NCI-H748 treated with DMSO at 0.1 percent for 48 hours (cell line): ENCODE measurements around the gene COPZ2.
"Not testable (repeated sequence)": the region's sequence is repeated elsewhere in the genome, so short reads cannot be mapped to it uniquely, and the experiment has no call there.

Experiments used
- DNase-seq: peaks from one replicate; lab custom pipeline; 2025; lab: John Stamatoyannopoulos, UW

COPZ2 gene

GRCh38 chr17:48055531-48056245 is 18.1 kb upstream of the COPZ2 start:
- no peak for DNase-seq

DNA sequence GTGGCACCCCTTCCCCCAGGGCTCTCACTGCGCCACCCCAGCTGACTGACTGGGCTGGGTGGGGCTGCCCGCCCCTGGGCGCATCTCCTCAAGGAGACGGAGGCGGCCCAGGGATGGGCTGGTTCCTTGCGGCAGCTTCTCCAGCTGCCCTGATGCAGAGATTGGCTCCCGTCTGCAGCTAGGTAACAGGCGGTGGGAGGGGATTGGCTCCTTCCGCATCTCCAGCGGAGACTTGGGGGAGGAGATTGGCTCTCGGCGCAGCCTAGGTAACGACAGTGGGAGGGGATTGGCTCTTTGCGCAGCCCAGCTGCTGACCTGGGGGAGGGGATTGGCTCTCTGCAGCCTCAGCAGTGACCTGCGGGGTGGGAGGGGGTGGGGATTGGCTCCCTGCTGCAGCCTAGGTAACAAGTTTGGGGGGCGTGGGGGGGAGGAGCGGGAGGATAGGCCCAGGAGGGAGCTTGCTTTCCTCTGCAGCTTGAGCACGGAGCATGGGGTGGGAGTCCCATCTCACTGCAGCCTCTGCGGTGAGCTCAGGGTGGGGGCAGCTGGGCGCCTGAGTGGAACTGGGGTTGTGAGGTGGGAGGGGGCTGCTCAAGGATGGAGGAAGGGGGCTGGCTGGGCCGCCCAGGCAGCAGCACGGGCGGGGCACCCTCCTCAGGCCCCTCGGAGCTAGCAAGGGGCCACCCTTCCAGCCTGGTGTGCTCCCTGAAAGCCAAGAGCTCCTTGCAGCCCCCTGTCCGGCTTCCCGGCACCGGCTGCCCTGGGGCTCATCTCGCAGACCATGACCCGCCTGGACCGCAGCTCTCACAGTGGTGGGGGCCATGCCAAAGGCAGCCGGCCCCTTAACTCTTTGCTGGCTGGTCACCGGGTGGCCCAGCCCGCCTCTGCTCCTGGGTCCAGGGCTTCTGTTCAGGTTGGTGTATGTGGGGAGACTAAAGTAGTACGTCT is 16.9 kb upstream of the COPZ2 start:
- peak; percentile 58 for DNase-seq

- DNase-seq = no peak
These were observed 16.2 kb upstream of the COPZ2 start for GRCh38 chr17:48053758-48054237.

GRCh38 chr17:48052956-48053757 is 15.6 kb upstream of the COPZ2 start:
- peak; percentile 26 for DNase-seq

DNA sequence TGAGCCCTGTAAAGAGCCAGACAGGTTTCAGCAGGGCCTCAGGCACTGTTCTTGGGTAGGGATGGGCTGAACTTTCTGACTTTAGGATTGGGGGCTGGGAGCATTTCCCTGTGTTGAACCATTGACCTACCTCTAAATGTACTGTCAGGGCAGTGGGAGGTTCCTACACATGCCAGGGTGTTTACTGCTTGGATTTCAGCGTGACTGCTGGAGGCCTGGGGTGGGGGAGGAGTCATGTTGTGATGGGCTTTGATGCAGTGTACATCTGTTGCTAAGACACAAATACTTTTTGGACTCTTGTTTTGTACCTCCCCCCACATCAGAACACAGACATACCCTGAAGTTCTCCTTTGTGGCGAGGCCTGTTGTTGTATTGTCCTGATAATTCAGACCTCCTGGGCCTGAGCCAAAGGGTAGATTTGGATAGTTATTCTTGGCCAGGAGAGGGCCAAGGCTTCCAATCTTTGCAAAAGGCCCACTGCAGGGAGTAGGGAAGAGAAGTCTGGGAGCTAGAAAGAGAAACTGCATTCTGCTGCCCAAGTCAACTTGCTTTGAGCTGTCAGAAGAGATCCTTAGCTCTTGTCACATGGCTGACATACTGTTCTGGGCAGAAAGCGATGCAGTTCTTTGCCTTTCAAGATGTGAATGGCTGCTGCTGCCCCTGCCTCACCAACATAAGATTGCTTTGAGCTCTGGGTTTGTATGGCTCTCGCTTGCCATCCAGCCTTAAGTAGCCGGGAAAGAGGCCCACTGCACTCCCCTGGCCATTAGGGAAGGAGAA is 14.3 kb upstream of the COPZ2 start:
- no peak for DNase-seq

DNA sequence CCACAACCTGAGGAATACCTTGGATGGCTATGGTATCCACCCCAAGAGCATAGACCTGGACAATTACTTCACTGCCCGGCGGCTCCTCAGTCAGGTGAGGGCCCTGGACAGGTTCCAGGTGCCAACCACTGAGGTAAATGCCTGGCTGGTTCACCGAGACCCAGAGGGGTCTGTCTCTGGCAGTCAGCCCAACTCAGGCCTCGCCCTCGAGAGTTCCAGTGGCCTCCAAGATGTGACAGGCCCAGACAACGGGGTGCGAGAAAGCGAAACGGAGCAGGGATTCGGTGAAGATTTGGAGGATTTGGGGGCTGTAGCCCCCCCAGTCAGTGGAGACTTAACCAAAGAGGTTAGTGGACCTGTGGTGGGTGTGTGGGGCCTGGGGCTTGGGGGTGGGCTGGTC is 13.7 kb upstream of the COPZ2 start:
- no peak for DNase-seq

DNA sequence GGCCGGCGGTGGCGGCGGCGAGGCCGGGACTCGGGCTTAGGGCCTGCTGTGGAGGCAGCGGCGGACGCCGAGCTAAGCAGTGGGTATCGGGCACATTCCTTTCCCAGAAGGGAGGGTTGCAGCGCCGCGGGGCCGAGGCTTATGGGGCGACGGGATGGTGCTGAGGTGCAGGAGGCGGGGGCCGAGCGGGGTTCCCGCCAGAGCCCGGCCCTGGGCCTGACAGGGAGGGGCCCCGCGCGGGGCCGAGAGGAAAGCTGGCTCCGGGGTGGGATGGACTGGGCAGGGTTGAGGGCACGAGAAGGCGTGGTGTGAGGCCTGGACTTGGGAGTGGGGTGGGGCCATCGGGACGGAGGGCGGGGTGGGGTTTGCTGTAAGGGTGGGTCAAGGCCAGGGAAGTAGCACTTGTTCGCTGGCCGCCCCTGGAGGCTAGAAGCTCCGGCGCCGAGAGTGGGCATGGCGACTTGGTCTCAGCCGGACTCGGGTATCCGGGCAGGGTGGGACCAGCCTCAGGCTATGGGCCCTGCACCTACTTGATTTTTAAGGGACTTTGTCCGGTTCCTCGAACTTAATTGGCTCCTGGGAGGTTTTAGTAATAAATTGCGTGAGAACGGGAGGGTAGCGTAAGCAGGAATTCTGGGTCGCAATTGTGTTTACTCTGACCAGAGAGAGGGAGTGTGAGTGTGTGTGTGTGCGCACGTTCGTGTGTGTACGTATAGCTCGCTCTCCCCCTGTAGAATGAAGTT is 11.0 kb upstream of the COPZ2 start:
- DNase-seq = peak; percentile 56

GRCh38 chr17:48047741-48048383 is 10.3 kb upstream of the COPZ2 start, which contains the start of gene NFE2L1:
Gene NFE2L1 (plus strand): TSS chr17:48048359. CDS start chr17:48051119, 2,760 bp downstream.
- DNase-seq = peak; percentile 98

DNA sequence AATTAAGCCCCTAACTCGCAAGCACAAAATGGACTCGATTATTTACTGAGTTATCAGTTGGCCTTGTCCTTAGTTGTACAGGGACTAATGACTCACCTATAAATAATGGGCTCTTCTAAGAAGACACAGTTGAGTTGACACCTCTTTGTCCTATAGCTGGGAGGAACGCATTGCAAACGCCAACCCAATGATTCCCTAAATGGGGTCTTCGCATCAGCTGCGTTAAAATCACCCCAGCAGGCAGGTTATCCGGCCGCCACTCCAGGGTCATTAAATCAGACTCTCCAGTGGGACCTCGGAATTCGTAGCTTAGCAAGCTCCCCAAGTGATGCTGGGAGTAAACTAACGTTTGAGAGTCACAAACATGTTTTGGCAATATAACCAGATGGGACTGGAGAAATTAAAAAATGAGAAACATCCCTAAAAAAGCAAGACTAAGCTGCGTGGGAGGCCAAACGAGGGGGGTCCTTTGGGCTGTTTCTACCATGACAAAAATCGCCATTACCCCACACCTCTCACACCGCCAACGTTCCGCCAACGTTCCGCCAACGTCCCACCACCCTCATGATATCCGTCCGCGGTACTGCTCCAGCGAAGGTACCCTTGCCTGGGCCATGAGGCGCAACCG is 9.6 kb upstream of the COPZ2 start:
- no peak for DNase-seq

DNA sequence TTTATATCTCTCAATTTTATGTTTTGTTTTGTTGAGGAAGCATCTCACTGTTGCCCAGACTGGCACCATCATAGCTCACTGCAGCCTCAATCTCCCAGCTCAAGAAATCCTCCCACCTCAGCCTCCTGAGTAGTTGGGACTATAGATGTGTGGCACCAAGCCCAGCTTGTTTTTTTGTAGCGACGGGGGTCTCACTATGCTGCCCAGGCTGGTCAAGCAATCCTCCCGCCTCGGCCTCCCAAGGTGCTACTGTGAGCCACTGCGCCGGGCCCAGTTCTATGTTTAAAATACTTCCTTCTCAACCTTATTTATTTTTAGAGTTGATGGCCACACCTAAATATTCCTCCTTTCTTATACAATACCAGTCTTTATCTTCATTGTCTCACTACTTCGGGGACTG is 8.7 kb upstream of the COPZ2 start:
- DNase-seq = no peak

- no peak for DNase-seq
These were observed 7.9 kb upstream of the COPZ2 start for GRCh38 chr17:48045316-48046001.

DNA sequence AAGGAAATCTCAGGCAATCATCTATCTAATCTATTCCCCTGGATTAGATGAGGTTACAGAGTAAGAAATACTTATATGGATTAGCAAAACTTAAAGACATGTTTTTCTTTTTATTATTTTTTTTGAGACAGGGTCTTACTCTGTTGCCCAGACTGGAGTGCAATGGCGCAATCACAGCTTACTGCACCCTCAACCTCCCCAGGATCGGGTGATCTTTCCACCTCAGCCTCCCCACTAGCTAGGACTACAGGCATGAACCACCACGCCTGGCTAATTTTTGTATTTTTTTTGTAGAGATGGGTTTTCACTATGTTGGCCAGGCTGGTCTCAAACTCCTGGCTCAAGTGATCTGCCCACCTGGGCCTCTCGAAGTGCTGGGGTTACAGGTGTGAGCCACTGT is 7.3 kb upstream of the COPZ2 start:
- DNase-seq = no peak

GRCh38 chr17:48043176-48043575 is 5.6 kb upstream of the COPZ2 start:
- DNase-seq = no peak

DNA sequence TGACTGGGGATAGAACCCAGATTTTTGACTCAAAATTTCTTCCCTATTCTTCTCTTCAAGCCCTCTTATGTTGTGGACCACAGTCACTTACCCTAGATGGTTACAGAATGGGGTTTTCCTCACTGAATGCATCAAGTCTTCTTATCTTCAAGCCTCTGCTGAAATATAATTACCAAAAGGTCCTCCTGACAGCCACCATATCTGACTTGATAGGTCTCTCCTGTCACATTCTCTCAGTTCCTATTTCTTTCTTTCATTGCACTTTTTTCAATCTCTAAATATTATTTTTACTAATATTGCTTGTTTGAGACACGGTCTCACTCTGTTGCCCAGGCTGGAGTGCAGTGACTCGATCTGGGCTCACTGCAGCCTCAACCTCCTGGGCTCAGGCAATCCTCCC is 1.1 kb upstream of the COPZ2 start:
- no peak for DNase-seq

DNA sequence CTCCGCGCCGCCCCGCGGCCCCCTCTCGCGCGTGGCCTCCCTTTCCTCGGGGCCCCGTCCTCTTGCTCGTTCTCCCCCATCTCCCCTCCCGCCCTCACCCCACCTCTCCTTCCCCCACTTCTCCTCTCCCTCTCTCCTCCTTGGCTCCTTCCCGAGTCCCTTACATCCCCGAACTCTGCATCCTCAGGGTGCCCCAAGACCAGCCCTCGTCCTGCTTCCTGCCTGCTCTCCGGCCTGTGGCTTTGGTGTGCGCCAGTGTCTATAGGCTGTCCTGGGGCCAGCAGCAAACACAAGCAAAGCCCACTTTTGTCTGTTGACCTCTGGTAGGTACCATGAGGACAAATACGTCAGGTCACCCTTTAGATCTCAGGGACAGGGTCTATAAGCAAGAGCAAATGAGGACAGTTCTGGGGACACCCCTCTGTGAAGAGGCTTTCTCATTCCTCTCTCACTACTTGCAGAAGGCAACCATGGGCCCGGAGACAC is 284 bp upstream of the COPZ2 start:
- no peak for DNase-seq

DNA sequence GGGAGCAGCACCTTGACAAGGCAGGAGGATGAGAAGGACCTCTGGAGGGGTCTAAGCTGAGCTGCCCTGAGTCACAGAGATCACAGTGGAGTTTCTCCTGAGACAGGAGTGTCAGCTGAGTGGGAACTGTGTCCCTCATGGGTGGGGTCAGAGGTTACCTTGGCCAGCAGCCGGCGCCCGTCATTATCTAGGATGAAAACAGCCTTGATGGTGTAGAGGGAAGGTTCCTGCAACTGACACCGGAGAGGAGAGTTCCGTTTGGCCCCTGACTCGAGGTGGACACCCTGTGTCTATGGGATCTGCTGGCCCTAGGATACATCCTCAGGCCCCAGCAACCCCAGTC is 933 bp downstream of the COPZ2 start:
- no peak for DNase-seq

GRCh38 chr17:48034734-48035133 is 2.9 kb downstream of the COPZ2 start:
- DNase-seq = not testable (repeated sequence)

- DNase-seq = no peak
These were observed 5.6 kb downstream of the COPZ2 start for GRCh38 chr17:48031966-48032365.

- DNase-seq = no peak
These were observed 7.1 kb downstream of the COPZ2 start for GRCh38 chr17:48030531-48030930.
